ENCODE results near the gene UGT1A8.

The UGT1A8 gene

DNA sequence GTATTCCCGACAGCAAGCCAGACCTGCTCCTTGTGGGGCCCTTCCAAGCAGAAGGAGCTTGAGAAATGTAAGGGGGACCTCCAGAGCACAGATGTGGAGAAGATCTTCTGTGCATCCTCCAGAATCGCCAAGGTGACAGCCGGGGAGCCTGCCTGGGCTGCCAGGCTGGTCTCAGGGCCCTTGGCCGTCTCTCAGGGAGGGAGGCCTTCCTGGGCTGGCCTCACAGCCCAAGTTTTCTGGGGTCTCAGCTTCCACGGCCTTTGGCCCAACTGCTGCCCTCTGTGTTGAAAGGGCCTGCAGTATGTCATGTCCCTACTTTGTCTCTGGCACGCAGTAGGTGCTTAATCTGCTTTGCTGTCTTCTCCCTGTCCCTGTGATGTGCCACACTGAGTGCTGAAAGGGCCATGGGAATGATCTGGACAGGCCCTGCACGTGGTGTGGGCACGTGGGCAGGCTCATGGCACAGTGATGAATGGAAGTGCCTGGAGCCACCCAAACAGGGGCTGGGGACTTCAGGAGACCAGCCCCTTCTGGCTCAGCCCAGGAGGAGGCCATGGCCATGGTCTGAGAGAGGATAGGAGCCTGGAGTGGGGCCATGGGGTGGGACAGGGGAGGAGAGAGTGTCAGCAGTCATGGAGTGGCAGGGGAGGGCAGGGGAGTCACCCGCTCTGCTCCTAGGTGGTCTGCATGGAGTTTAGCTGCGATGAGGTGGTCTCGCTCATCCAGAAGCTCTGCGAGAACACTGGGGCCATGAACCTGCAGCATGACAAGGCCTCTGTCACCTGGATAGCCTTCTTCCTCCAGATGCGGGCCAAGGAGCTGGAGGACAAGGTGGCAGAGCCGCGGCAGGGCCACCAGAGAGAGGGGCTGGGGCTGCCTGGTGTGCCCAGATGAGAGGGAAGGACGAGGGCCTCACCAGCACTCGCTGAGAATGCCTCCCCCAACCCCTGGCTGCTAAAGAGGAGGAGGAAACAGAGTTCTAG, 201.5 kb downstream of the UGT1A8 start:
- DNase-seq (ENCODE audit: low read depth in 2 of 2): no peak

GRCh38 chr2:233819884-233820773, 202.7 kb downstream of the UGT1A8 start:
- no peak for DNase-seq (ENCODE audit: low read depth in 2 of 2)

- no peak for DNase-seq (ENCODE audit: low read depth in 2 of 2)
Observed at GRCh38 chr2:233820774-233821105, 203.3 kb downstream of the UGT1A8 start.

- no peak for DNase-seq (ENCODE audit: low read depth in 2 of 2)
Observed at GRCh38 chr2:233821196-233821595, 203.8 kb downstream of the UGT1A8 start.

- no peak for DNase-seq (ENCODE audit: low read depth in 2 of 2)
Observed at GRCh38 chr2:233821709-233822100, 204.3 kb downstream of the UGT1A8 start.

DNA sequence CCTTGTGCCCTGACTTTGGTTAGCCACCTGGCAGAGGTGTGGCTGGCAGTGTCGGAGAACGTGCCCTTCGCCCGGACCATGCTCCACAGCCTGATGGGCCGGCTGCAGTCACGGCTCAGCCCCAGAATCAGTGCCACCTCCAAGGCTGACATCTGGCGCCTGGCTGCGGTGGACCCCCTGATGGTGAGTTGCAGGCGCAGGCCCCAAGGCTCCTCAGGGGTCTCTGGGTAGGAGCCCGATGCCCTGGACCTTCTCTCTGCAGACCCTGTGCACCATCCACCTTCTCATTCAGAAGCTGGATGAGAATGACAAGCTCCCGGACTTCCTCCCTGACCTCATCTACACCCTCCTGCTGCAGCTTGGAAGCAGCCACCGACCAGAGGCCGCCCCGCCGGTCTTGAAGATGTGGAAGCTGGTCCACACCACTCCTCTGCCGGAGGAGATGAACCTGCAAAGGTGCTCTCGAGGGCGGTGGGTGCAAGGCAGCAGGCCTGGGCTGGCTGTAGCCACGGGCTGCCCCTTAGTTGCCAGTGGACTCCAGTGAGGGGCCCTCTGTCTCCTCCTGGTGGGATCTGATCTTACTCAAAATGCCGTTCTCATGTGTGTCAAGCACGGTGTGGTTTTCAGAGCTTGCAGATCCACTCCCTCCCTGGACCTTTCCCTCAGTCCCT, 204.8 kb downstream of the UGT1A8 start:
- DNase-seq (ENCODE audit: low read depth in 2 of 2): no peak

Data from stimulated activated CD4-positive, alpha-beta T cell treated with anti-CD3 and anti-CD28 coated beads, Interleukin-1b, Interleukin-23, amount 100 ng/mL, for 1 hour (primary cell).